Dedifferentiated amniotic fluid mesenchymal stem cell (primary cell): Measurements from ENCODE around the gene SRGAP1.
"Not testable (repeated sequence)": the region's sequence is repeated elsewhere in the genome, so short reads cannot be mapped to it uniquely, and the experiment has no call there.

ENCODE experiments used
- DNase-seq: peaks from one replicate; pipeline ENCODE4 v3.0.0-alpha.2; 2016; ENCODE audit errors: extremely low spot score

SRGAP1 gene

GRCh38 chr12:63838411-63838810 lies 6.1 kb upstream of the SRGAP1 start:
- no peak for DNase-seq

GRCh38 chr12:63841011-63841410 lies 3.5 kb upstream of the SRGAP1 start:
- no peak for DNase-seq

GRCh38 chr12:63841571-63841970 lies 2.9 kb upstream of the SRGAP1 start:
- no peak for DNase-seq

GRCh38 chr12:63842750-63843149 lies 1.8 kb upstream of the SRGAP1 start:
- not testable (repeated sequence) for DNase-seq

GRCh38 chr12:63843254-63843720 lies 1.2 kb upstream of the SRGAP1 start:
- no peak for DNase-seq

GRCh38 chr12:63843721-63844390 lies 644 bp upstream of the SRGAP1 start:
- DNase-seq = peak; percentile 95

- peak; percentile 43 for DNase-seq
These were observed 1.2 kb downstream of the SRGAP1 start for GRCh38 chr12:63845726-63846125.

GRCh38 chr12:63846238-63846967 lies 1.9 kb downstream of the SRGAP1 start:
- no peak for DNase-seq

- no peak for DNase-seq
These were observed 4.0 kb downstream of the SRGAP1 start for GRCh38 chr12:63848450-63848849.

- DNase-seq = no peak
These were observed 4.7 kb downstream of the SRGAP1 start for GRCh38 chr12:63849106-63849620.

GRCh38 chr12:63849641-63850040 lies 5.1 kb downstream of the SRGAP1 start:
- DNase-seq = no peak

- no peak for DNase-seq
These were observed 9.5 kb downstream of the SRGAP1 start for GRCh38 chr12:63853978-63854377.

- no peak for DNase-seq
These were observed 10.8 kb downstream of the SRGAP1 start for GRCh38 chr12:63855299-63855698.

- no peak for DNase-seq
These were observed 13.5 kb downstream of the SRGAP1 start for GRCh38 chr12:63857771-63858670.

- DNase-seq = not testable (repeated sequence)
These were observed 15.4 kb downstream of the SRGAP1 start for GRCh38 chr12:63859880-63860279.

GRCh38 chr12:63862187-63862968 lies 17.9 kb downstream of the SRGAP1 start:
- DNase-seq = no peak

- DNase-seq = no peak
These were observed 18.4 kb downstream of the SRGAP1 start for GRCh38 chr12:63862969-63863230.

GRCh38 chr12:63863658-63864453 lies 19.4 kb downstream of the SRGAP1 start:
- DNase-seq = no peak

- DNase-seq = no peak
These were observed 19.9 kb downstream of the SRGAP1 start for GRCh38 chr12:63864454-63864706.

- no peak for DNase-seq
These were observed 20.9 kb downstream of the SRGAP1 start for GRCh38 chr12:63865448-63865847.

- no peak for DNase-seq
These were observed 22.6 kb downstream of the SRGAP1 start for GRCh38 chr12:63867053-63867452.
